Stimulated activated memory B cell treated with anti-CD40 and anti-IgM and Interleukin-4, amounts not matched to agents 10 μg/mL and 1 μg/mL and 100 μg/mL, for 72 hours (primary cell): Measurements from ENCODE around the gene CCDC24.

Source experiments
- ATAC-seq: fragments of 150-1000 bp; cut with Tn5 transposase; 2 replicates; pipeline ENCODE4 v1.10.0; 2021
- H3K27ac Mint-ChIP-seq: one replicate; pipeline ENCODE4 v1.8.0; 2022; ENCODE audit warnings: mild to moderate bottlenecking, mixed read lengths
- H3K27me3 Mint-ChIP-seq: one replicate; pipeline ENCODE4 v1.8.0; 2022; ENCODE audit warnings: mixed read lengths
- H3K36me3 Mint-ChIP-seq: one replicate; pipeline ENCODE4 v1.8.0; 2022; ENCODE audit warnings: mixed read lengths
- H3K4me1 Mint-ChIP-seq: one replicate; pipeline ENCODE4 v1.8.0; 2022; ENCODE audit warnings: mixed read lengths
- H3K4me3 Mint-ChIP-seq: one replicate; pipeline ENCODE4 v1.8.0; 2022; ENCODE audit warnings: mild to moderate bottlenecking, moderate library complexity, mixed read lengths
- H3K9me3 Mint-ChIP-seq: one replicate; pipeline ENCODE4 v1.8.0; 2022; ENCODE audit warnings: mixed read lengths

Gene CCDC24

GRCh38 chr1:43982808-43983207 is 8.6 kb upstream of the CCDC24 start:
- Mint-ChIP-seq H3K9me3 (no peaks in the 10 kb centered on the region), H3K4me3 (no peak overlapping the region), H3K36me3 (peaks cover 30% of the 10 kb centered on the region), H3K27me3 (no peaks in the 10 kb centered on the region), H3K27ac (no peak overlapping the region), H3K4me1 (peaks cover 23% of the 10 kb centered on the region)
- no peak for ATAC-seq

GRCh38 chr1:43983253-43983899 is 8.0 kb upstream of the CCDC24 start:
- Mint-ChIP-seq H3K27me3 (no peaks in the 10 kb centered on the region), H3K4me1 (peaks cover 17% of the 10 kb centered on the region), H3K4me3 (no peak overlapping the region), H3K36me3 (peaks cover 26% of the 10 kb centered on the region), H3K27ac (no peak overlapping the region), H3K9me3 (no peaks in the 10 kb centered on the region)
- ATAC-seq, result no peak

- ATAC-seq, result no peak
- Mint-ChIP-seq H3K4me3 (no peak overlapping the region), H3K36me3 (peaks cover 26% of the 10 kb centered on the region), H3K9me3 (no peaks in the 10 kb centered on the region), H3K27ac (no peak overlapping the region), H3K27me3 (no peaks in the 10 kb centered on the region), H3K4me1 (peaks cover 10% of the 10 kb centered on the region)
These were observed 6.5 kb upstream of the CCDC24 start for GRCh38 chr1:43984855-43985254.

GRCh38 chr1:43985984-43986595 is 5.3 kb upstream of the CCDC24 start:
- no peaks in the 10 kb centered on the region for H3K27me3 Mint-ChIP-seq

GRCh38 chr1:43986712-43987111 is 4.7 kb upstream of the CCDC24 start:
- no peak overlapping the region for H3K4me3 Mint-ChIP-seq
- H3K4me1 Mint-ChIP-seq, result peaks cover 10% of the 10 kb centered on the region
- H3K36me3 Mint-ChIP-seq, result peaks cover 26% of the 10 kb centered on the region
- H3K27ac Mint-ChIP-seq, result no peak overlapping the region
- no peaks in the 10 kb centered on the region for H3K9me3 Mint-ChIP-seq
- no peak for ATAC-seq
- no peaks in the 10 kb centered on the region for H3K27me3 Mint-ChIP-seq

More at GRCh38 chr1:43985984-43986595, 5.3 kb upstream of the CCDC24 start:
- Mint-ChIP-seq H3K9me3 (no peaks in the 10 kb centered on the region), H3K4me1 (peaks cover 3% of the 10 kb centered on the region), H3K36me3 (peaks cover 26% of the 10 kb centered on the region), H3K27ac (no peak overlapping the region), H3K4me3 (no peak overlapping the region)
- no peak for ATAC-seq

GRCh38 chr1:43987159-43987902 is 4.1 kb upstream of the CCDC24 start:
- H3K4me1 Mint-ChIP-seq, result peaks cover 16% of the 10 kb centered on the region
- no peak for ATAC-seq
- H3K36me3 Mint-ChIP-seq, result peaks cover 25% of the 10 kb centered on the region
- H3K27me3 Mint-ChIP-seq, result no peaks in the 10 kb centered on the region
- no peak overlapping the region for H3K27ac Mint-ChIP-seq
- no peaks in the 10 kb centered on the region for H3K9me3 Mint-ChIP-seq
- H3K4me3 Mint-ChIP-seq, result no peak overlapping the region

GRCh38 chr1:43990271-43991199 is 864 bp upstream of the CCDC24 start:
- H3K27ac Mint-ChIP-seq, result peak overlapping the region; percentile 73
- H3K4me1 Mint-ChIP-seq, result peaks cover 41% of the 10 kb centered on the region
- peak overlapping the region; percentile 97 for H3K4me3 Mint-ChIP-seq
- peaks cover 4% of the 10 kb centered on the region for H3K36me3 Mint-ChIP-seq
- ATAC-seq, result no peak
- no peaks in the 10 kb centered on the region for H3K27me3 Mint-ChIP-seq
- no peaks in the 10 kb centered on the region for H3K9me3 Mint-ChIP-seq

- peak overlapping the region; percentile 73 for H3K27ac Mint-ChIP-seq
These were observed 261 bp upstream of the CCDC24 start for GRCh38 chr1:43991200-43991475.

GRCh38 chr1:43992232-43992995 is 1.0 kb downstream of the CCDC24 start:
- Mint-ChIP-seq H3K36me3 (no peaks in the 10 kb centered on the region), H3K4me1 (peaks cover 41% of the 10 kb centered on the region), H3K9me3 (no peaks in the 10 kb centered on the region), H3K4me3 (peak overlapping the region; percentile 97), H3K27ac (peak overlapping the region; percentile 73), H3K27me3 (no peaks in the 10 kb centered on the region)
- ATAC-seq, result no peak

More at GRCh38 chr1:43991200-43991475, 261 bp upstream of the CCDC24 start:
- Mint-ChIP-seq H3K36me3 (no peaks in the 10 kb centered on the region), H3K9me3 (no peaks in the 10 kb centered on the region), H3K4me3 (peak overlapping the region; percentile 97), H3K27me3 (no peaks in the 10 kb centered on the region), H3K4me1 (peaks cover 41% of the 10 kb centered on the region)
- ATAC-seq, result no peak

- no peaks in the 10 kb centered on the region for H3K27me3 Mint-ChIP-seq
- H3K36me3 Mint-ChIP-seq, result no peaks in the 10 kb centered on the region
- ATAC-seq, result no peak
- no peaks in the 10 kb centered on the region for H3K9me3 Mint-ChIP-seq
- H3K4me1 Mint-ChIP-seq, result peaks cover 41% of the 10 kb centered on the region
- H3K4me3 Mint-ChIP-seq, result no peak overlapping the region
- peak overlapping the region; percentile 73 for H3K27ac Mint-ChIP-seq
These were observed 2.0 kb downstream of the CCDC24 start for GRCh38 chr1:43993206-43993914.

- Mint-ChIP-seq H3K4me3 (no peak overlapping the region), H3K36me3 (no peaks in the 10 kb centered on the region), H3K27ac (peak overlapping the region; percentile 8), H3K9me3 (no peaks in the 10 kb centered on the region), H3K27me3 (no peaks in the 10 kb centered on the region), H3K4me1 (peaks cover 41% of the 10 kb centered on the region)
- no peak for ATAC-seq
These were observed 2.7 kb downstream of the CCDC24 start for GRCh38 chr1:43994071-43994470.

GRCh38 chr1:43994794-43995790 is 3.7 kb downstream of the CCDC24 start:
- H3K27ac Mint-ChIP-seq, result no peak overlapping the region

More at GRCh38 chr1:43994794-43995790, 3.7 kb downstream of the CCDC24 start:
- no peak for ATAC-seq
- H3K4me1 Mint-ChIP-seq, result peaks cover 41% of the 10 kb centered on the region
- H3K36me3 Mint-ChIP-seq, result no peaks in the 10 kb centered on the region
- no peak overlapping the region for H3K4me3 Mint-ChIP-seq
- no peaks in the 10 kb centered on the region for H3K27me3 Mint-ChIP-seq
- H3K9me3 Mint-ChIP-seq, result no peaks in the 10 kb centered on the region
